HG03108 (cell line): ENCODE measurements around the gene PINLYP.
"Not testable (repeated sequence)": the region's sequence is repeated elsewhere in the genome, so short reads cannot be mapped to it uniquely, and the experiment has no call there.

ENCODE experiments used
- ATAC-seq: cut with Tn5 transposase; IDR thresholded peaks from one replicate; pipeline ENCODE4 v1.9.1; 2021; ENCODE audit warnings: moderate library complexity; ENCODE audit not compliant: unreplicated experiment

The PINLYP gene

DNA sequence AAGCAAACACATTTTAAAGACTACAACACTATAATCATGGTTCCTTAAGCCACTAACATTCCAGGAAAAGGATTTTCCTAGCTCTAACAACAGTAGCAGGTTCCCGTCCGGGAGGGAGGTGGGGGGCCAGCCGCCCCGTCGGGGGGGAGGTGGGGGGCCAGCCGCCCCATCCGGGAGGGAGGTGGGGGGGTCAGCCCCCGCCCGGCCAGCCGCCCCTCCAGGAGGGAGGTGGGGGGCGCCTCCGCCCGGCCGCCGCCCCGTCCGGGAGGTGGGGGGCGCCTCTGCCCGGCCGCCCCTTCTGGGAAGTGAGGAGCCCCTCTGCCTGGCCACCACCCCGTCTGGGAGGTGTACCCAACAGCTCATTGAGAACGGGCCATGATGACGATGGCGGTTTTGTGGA is 27.7 kb upstream of the PINLYP start:
- not testable (repeated sequence) for ATAC-seq

DNA sequence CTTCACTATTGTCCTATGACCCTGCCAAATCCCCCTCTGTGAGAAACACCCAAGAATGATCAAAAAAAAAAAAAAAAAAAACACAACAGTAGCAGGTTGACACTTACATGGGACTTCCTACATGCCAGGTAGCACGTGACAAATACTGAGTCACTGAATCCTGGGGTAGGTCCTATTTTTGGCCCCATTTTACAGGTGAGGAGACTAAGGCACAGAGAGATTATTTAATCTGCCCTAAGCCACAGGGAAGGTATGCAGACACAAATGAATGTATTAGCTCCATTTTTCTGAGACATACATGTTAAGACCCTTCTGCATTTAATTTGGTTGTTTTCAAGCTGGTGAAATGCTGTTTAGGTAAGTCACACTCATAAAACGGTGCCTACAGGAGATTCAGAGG is 26.9 kb upstream of the PINLYP start:
- ATAC-seq, result no peak

DNA sequence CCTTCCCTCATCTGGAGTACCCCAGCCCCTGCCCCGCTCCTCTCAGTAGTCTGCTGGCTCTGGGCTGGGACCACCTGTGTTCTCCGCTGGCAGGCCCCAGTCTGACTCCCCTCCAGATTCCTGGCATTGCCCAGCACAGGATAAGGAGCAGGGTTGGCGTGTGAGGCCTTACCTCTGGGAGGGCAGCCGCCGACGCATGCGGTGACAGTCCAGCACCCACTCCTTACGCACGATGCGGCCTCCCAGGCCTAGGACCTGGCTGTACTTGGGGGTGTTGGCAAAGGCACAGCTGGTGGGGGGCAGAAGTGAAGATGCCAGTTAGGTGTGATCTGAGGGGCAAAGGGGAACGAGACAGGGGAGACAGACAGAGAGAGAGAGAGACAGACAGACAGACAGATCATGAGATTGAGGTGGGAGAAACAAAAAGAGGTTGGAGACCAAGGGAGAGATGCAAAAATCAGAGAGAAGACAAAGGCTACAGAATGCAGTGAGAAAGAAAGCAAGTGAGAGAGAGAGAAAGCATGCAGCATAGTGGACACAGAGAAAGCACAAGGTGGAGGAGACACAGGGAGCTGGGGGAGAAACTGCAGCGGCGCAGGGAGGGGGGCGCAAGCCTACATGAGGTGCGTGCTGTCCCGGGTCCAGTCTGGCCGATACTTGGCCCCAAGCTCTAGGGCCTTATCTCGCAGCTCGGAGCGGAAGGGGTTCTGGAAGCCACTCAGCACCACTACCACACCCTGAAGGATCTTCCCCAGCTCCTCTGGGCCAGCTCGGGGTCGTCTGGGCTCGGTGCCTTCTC is 24.0 kb upstream of the PINLYP start:
- no peak for ATAC-seq

DNA sequence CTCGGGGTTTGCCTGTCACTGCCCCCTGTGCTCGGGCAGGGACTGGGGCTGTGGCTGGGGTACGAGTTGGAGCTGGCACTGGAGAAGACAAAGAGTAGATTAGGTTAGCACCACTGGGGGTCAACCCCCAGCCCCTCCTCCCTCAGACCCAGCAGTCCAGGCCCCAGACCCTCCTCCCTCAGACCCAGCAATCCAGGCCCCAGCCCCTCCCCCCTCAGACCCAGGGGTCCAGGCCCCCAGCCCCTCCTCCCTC is 23.5 kb upstream of the PINLYP start:
- no peak for ATAC-seq

DNA sequence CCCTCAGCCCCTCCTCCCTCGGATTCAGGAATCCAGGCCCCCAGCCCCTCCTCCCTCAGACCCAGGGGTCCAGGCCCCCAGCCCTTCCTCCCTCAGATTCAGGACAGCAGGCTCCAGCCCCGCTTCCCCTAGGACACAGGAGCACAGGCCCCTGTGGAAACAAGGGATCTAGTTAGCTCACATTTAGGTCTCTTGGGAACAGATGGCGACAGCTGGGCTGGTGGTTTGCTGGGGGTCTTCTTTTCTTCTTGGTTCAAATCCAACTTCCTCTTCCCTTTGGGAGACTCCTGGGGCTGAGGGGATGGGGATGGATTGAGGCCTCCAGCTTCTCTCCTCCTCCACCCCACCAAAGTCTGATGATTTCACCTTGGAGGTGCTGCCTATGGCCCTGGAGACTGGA is 23.0 kb upstream of the PINLYP start:
- no peak for ATAC-seq

DNA sequence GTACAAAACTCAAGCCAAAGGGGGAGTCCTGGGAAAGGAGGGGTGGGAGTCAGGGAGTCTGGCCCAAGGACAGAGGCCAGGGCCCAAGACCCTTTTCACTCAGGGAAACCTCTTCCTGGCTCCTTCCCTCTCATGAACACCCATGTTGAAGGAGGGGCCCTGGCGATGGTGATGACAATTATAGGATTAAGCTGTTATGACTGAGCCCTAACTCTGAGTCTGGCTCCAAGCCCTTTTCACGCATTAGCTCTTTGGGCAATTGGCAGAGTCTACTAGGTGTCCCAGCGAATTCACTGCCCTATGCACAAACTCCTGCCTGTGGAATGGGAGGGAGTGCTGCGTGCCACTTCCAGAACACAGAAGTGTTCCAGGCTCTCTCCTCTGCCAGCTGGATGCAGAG is 21.9 kb upstream of the PINLYP start:
- no peak for ATAC-seq

DNA sequence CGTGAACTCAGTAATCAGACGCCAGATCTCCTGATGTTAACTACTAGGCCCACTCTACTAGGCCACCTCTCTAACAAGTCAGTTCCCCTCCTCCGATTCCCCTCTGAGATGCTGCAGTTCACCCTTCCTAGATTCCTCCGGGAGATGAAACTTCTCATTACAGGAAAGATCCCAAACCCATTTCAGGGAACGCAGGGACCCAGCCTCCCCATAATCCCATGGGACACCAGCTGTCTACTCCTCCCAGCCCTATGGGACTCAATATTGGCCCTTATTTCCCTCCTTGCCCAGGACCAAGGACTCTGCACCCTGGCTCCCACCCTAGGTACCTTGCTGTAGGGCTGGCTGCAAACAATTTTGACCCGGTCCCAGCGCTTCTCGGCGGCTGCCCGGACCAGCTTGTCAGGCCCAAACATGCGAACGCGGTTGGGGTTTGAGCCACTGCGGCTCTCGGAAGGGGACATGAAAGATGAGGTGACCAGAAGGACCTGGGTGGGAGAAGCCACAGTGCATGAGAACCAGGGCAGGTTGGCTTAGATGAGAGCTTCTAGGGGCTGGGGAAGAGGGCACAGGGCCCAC is 21.2 kb upstream of the PINLYP start:
- ATAC-seq, result no peak

DNA sequence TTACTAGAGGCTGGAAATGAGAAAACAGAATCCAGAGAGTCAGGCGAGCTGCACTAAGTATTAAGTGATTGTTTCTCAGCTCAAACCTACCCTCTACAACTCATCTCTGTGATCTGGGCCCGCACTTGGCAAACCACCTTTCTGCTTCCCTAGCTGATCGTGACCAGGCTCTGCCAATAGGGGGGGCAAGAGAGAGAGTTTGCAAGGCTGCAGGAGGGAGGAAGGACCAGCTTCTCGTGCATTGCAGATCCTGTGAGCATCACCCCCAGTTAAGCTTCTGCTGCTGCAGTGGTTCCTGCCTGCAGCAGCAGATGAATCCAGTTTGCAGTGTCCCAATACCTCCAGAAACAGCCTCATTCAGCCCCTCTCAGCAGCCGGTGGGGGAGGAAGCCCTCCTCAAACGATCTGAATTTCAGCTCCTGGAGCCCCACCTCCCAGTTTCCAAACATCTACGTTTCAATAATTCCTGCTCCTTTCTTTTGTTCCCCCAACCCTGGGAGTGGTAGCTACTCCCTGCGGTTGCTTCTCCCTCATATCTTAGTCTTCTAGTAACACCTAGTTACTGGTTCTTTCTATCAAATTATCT is 20.3 kb upstream of the PINLYP start:
- ATAC-seq, result no peak

DNA sequence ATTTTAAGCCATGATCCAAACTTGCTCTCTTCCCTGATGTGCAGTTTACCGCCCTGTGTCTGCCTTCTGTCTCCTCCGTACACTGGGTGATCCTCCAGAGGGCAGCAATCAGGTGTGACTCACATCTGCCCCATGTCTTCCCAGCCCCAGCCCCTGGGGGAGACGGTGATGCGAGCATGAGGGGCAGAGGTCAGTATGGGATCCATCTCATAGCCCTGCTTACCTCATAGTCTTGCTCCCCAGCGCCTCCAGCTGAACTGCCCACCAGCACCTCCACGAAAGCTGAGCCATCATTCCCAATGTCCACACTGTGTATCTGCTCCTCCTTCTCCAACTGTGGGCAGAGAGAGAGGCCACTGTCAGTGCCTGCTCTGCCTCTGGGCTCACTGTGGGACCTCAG is 14.9 kb upstream of the PINLYP start:
- ATAC-seq, result no peak

DNA sequence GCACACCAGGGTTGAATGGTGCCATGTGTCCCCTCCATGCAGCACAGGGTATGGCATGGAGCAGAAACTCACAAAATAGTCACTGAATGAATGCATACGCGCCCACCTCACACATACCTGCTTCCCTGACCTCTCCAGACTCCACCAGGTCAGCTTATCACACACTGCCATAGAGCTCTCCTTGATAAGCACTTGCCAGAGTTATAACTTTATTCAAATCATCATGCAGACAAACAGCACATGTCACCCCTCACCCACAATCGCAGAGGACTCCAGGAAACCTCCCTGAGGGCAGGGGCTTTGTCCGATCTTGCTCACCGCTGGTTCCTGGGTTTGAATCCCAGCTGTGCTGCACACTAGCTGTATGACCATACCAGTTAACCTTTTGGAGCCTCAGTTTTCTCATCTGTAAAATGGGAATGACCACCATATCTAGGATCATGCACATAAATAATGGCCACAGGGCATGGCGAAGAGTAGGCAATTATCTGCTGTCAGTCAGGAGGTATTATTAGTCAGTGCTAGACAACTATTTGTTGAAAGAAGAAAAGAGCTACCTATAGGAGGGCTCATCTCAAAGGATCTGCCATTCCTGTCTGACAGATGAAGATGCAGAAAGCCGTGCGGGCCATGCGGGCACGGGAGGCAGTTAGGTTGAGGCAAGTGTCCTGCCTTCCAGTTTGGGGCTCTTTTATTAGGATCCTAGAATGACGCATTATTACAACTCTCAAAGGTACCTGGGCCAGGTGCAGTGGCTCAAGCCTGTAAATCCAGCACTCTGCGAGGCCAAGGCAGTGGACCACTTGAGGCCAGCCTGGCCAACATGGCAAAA is 14.2 kb upstream of the PINLYP start:
- no peak for ATAC-seq

DNA sequence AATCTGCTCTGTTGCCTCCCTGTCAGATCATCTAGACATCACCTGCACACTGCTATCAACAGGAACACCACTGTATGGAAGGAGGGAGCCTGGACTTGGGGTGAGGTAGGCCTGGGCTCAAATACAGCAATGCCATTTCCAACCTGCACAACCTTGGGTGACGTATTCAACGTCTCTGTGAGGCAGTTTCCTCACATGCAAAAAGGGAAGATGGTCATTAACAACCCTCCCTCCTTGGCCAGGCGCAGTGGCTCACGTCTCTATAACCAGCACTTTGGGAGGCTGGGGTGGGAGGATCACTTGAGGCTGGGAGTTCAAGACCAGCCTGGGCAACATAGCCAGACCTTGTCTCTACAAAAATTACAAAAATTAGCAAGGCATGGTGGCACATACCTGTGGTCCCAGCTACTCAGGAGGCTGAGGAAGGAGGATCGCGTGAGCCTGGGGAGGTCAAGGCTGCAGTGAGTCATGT is 13.3 kb upstream of the PINLYP start:
- no peak for ATAC-seq

DNA sequence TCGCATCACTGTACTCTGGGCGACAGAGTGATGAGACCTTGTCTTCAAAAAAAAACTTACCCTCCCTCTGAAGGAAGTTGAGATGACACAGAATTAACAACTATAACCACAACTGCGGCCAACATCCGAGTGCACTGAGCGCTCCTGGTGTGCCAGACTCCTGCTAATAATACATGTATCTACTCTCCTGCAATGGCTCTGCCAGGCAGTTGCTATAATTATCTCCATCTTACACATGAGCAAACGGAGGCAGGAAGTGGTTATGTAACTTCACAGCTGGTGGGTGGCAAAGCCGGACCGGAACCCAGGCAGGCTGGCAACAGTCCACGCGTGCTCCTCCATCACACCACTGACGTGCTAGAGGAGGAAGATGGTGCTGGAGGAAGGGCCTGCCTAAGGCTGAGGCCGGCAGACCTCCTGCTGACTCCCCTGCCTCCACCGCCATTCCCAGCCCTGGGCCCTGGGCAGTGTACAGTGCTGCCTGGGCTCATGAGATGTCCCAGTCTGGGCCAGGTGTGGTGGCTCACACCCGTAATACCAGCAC is 12.8 kb upstream of the PINLYP start:
- ATAC-seq, result peak; percentile 68

DNA sequence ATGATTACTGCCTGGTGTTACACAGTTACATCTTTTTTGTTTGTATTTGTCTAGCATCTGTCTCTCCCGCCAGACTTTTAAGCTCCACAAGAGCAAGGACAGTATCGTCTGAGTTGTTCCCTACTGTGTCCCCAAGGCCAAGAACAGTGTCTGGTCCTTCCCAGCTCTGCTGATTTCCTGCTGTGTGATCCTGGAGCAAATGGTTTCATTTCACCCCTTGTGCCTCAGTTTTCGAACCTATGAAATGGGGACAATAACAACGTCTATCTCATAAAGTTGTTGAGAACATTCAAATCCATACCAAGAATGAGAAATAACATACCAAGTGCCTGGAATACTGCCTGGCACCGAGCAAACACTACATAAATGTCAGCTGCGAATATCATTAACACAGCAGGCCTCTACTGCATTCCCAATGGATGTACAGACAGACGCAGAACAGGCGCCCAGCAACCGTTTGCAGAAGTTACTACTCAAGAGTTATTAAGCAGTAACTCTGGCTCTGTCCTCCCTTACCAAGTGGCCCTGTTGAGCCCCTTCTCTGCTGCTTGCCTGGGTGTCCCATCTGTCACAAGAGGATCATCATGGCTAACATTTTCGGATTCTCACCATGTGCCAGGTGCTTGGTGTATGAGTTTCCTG is 11.7 kb upstream of the PINLYP start:
- no peak for ATAC-seq

DNA sequence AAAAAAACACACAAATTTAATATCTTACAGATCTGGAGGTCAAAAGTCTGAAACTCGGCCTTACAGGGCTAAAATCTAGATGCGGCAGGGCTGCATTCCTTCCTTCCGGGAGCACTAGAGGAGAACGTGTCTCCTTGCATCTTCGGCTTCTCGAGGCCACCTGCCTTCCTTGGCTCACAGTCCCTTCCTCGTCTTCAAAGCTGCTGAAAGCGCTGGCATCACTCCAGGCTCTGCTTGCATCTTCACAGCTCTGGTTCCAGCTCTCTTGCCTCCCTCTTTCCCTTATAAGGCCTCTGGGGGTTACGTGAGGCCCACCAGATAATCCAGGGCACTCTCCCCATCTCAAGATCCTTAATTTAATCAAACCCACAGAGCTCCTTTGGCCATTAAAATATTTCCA is 10.8 kb upstream of the PINLYP start:
- no peak for ATAC-seq

DNA sequence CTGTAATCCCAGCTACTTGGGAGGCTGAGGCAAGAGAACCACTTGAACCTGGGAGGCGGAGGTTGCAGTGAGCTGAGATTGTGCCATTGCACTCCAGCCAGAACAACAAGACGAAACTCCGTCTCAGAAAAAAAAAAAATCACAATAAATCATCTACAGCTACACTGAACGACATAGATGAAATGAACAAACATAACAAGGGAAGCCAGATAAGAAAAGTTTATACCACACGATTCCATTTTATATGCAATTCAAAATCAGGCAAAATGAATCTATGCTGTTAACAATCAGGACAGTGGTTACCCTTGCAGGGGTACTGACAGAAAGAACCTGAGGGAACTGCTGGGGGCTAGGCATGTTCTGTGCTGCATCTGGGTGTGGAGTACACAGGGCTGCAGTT is 5.9 kb upstream of the PINLYP start:
- ATAC-seq, result no peak

DNA sequence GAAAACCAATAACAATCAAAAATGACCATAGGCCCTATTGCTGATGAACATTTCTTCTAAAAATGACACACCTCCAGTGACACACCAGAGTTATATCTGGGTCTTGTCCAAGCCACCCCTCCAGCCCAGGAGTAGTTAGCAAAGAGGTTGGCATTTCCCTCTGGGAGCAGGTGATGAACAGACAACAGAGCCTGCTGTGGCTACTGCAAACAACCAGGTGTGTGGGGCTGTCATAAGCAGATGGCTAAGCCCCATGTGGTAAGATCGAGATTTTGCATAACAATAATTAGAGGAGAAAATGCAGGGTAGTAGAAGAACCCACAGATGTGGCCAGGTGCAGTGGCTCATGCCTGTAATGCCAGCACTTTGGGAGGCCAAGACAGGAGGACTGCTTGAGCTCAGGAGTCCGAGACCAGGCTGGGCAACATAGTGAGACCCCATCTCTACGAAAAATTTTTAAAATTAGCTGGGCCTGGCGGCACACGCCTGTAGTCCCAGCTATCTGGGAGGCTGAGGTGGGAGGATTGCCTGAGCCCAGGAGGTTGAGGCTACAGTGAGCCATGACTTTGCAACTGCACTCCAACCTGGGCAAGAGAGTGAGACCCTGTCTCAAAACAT is 5.3 kb upstream of the PINLYP start:
- no peak for ATAC-seq

DNA sequence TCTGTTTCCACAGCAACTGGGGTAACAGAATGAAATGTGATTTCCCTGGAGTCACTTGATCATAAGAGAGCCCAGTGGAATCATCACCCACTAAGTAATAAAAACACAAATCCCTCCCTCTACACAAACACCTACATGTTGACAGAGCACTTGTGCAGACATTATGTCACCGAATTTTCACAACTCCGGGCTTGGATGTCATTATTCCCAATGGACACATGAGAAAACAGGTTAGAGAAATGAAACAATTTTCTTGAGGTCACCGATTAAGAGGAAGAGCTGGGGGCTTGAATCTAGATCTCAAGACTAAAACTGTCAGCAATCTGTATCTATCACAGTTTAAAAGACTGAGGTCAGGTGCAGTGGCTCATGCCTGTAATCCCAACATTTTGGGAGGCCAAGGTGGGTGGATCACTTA is 3.4 kb upstream of the PINLYP start:
- ATAC-seq, result no peak

DNA sequence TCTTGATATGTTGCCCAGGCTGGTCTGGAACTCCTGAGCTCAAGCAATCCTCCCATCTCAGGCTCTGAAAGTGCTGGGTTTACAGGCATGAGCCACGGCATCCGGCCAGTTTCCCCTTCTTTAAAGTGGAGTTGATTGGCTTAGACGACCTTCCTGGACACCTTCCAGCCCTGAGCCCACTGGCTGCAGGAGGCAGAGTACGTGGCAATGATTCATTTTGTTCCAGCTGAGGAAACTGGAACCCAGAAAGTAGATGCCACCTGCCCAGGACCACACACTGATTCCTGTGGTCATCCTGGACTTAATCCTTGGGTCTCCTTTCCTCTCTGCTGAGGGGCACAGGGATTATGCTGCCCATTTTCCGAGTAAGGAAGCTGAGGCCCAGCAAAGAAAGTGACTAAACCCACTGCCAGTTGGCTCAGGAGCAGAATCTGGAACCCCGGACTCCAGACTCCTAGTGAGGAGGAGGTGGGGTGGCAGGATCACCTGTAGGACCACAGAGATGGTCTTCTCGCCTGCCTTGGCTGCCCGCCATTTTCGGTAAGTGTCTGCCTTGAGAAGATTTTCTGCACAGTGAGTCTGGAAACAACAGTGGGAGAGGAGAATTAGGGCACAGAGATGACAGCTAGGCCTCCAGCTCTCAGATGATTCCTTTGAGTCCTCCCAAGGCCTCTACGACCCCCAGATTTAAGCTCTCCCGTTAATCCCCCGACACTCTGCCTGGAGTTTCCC is 1.0 kb upstream of the PINLYP start:
- no peak for ATAC-seq

DNA sequence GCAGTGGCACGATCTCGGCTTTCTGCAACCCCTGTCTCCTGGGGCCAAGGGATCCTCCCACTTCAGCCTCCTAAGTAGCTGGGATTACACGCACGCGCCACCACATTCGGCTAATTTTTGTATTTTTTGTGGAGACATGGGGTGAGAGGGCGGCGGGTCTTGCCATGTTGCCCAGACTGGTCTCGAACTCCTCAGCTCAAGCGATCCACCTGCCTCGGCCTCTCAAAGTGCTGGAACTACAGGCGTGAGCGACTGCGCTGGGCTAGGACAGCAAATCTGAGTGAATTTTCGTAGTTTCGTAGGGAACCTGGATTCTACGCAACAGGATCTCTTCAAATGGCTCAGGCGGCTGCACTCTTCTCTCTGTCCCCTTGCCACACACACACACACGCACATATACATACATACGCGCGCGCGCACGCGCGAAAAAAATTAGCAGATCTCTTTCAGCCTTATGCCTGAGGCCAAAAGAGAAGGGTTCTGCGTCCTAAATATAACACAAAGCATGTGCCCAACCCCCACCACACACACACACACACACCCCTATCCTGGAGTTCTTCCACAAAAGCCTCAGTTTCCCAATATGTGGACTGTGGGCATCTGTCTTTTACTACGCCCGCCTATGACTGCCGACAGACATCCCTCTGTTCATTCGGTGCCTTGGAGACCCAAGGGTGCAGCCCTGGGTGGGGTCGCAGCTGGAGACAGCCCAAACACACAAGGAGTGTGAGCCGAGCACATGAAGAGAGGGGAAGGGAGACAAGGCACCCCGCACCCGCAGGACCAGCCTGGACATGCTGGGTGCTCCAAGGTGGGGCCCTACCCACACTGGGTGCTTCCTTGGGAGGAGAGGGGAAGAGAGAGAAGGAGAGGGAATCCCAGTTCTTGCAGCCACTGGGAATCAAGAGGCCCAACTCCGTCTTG is 616 bp downstream of the PINLYP start:
- no peak for ATAC-seq
